Measurements from ENCODE around the gene PRR14L. TPM values are rescaled to one million over a fixed set of nuclear protein-coding genes. Genes with fewer than 3 reads are reported as not detected.
"Not testable (repeated sequence)": the region's sequence is repeated elsewhere in the genome, so short reads cannot be mapped to it uniquely, and the experiment has no call there.

The PRR14L gene
- total and polyA plus RNA-seq, 7 donors, result 2.7 to 16.4 (median 8.8) TPM

DNA sequence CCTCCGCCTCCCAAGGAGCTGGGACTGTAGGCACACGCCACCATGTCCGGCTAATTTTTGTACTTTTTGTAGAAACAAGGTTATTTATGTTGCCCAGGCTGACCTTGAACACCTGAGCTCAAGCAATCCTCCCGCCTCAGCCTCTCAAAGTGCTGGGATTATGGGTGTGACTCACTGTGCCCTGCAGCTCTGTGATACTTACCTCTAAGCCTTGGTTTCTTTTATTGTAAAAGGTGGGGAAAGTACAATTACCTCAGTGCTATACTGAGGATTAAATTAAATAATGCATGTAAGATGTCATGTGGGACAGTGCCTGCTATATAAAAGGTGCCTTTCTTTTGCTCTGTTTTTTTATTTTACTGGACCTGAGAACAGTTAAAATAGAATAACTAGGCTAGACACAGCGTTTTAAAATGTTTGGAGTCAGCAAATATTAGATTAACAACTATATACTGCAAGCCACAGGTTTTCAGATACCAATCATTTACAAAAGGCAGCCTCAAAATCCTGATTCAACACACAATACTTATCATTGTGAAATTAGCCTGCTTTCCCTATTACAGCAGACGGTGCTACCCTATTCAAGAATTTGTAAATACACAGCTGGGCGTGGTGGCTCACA, 30.0 kb downstream of the PRR14L start:
- no peaks in the 10 kb centered on the region for H3K27me3 ChIP-seq (ENCODE audit: insufficient read depth in 3 of 3, low read length in 2 of 3)
- 94 to 97% (median 95%) methylated on average over 7 of the region's 7 CpGs for WGBS, 3 donors
- H3K4me1 ChIP-seq, result no peaks in the 10 kb centered on the region
- no peak overlapping the region for H3K4me3 ChIP-seq
- H3K9me3 ChIP-seq, result no peaks in the 10 kb centered on the region
- peaks cover 27 to 88% of the 10 kb centered on the region in 2 donors for H3K36me3 ChIP-seq (ENCODE audit: insufficient read depth in 1 of 2, low read depth in 1 of 2)
- ATAC-seq (no peak), DNase-seq (no peak)
- no peak overlapping the region for H3K27ac ChIP-seq
- no peak for TF ChIP-seq CTCF (IDR thresholded peaks at IDR 0.05)
- intact Hi-C loops (cut with DNase I), result no loop called here

GRCh38 chr22:31715147-31715778, 34.7 kb downstream of the PRR14L start:
- Histone ChIP-seq H3K4me3 (no peak overlapping the region), H3K27ac (no peak overlapping the region), H3K4me1 (peaks cover 4% of the 10 kb centered on the region), H3K36me3 (ENCODE audit: insufficient read depth in 1 of 2, low read depth in 1 of 2) (peaks cover 20 to 96% of the 10 kb centered on the region in 2 donors), H3K27me3 (ENCODE audit: insufficient read depth in 3 of 3, low read length in 2 of 3) (no peaks in the 10 kb centered on the region), H3K9me3 (no peaks in the 10 kb centered on the region)
- DNase-seq (no peak), ATAC-seq (no peak)
- intact Hi-C loops (cut with DNase I), result no loop called here
- 76 to 83% (median 80%) methylated on average over 5 of the region's 5 CpGs for WGBS, 3 donors
- TF ChIP-seq CTCF (IDR thresholded peaks at IDR 0.05), result no peak

- intact Hi-C loops (cut with DNase I); ATAC-seq: not testable (repeated sequence)
- H3K36me3 ChIP-seq (ENCODE audit: insufficient read depth in 1 of 2, low read depth in 1 of 2), result peaks cover 11 to 70% of the 10 kb centered on the region in 2 donors
Measured at GRCh38 chr22:31711226-31711625, 38.7 kb downstream of the PRR14L start.

DNA sequence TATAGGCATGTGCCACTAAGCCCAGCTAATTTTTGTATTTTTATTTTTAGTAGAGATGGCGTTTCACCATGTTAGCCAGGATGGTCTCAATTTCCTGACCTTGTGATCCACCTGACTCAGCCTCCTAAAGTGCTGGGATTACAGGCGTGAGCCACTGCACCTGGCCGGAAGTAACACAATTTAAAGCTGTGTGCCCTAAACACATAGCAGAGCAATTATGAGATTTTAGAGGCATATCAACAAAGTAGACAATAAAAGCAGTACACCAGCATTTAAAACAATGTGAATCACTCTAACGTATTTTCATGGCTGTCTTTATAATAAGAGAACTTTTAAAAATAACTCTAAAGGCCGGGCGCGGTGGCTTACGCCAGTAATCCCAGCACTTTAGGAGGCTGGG, 42.4 kb downstream of the PRR14L start:
- Histone ChIP-seq H3K4me1 (peaks cover 8% of the 10 kb centered on the region), H3K27me3 (ENCODE audit: insufficient read depth in 3 of 3, low read length in 2 of 3) (no peaks in the 10 kb centered on the region), H3K27ac (peak overlapping the region; percentile 9), H3K9me3 (no peaks in the 10 kb centered on the region), H3K4me3 (no peak overlapping the region), H3K36me3 (ENCODE audit: insufficient read depth in 1 of 2, low read depth in 1 of 2) (peaks cover 4 to 67% of the 10 kb centered on the region in 2 donors)
- no peak for DNase-seq
- intact Hi-C loops (cut with DNase I), result no loop called here
- 61 to 78% (median 66%) methylated on average over 8 of the region's 8 CpGs for WGBS, 3 donors
- peak in 1 of 4 donors; percentile 32 for ATAC-seq
- no peak for TF ChIP-seq CTCF (IDR thresholded peaks at IDR 0.05)

More at GRCh38 chr22:31711226-31711625, 38.7 kb downstream of the PRR14L start:
- DNase-seq; H3K9me3 ChIP-seq; H3K27ac ChIP-seq; H3K4me1 ChIP-seq; H3K4me3 ChIP-seq; H3K27me3 ChIP-seq (ENCODE audit: insufficient read depth in 3 of 3, low read length in 2 of 3): not testable (repeated sequence)
- WGBS, 3 donors, result 90 to 99% (median 94%) methylated on average over 12 of the region's 12 CpGs

GRCh38 chr22:31695423-31695822, 54.5 kb downstream of the PRR14L start:
- intact Hi-C loops (cut with DNase I), result no loop called here
- ATAC-seq, result no peak

DNA sequence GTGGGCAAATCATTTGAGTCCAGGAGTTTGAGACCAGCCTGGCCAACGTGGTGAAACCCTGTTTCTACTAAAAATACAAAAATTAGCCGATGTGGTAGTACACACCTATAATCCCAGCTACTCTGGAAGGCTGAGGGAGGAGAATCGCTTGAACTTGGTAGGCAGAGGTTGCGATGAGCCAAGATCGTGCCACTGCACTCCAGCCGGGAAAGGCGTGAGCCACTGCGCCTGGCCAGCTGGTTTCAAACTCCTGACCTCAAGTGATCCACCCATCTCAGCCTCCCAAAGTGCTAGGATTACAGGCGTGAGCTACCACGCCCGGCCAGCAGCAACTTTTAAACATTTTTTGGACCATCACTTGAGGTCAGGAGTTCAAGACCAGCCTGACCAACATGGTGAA, 55.9 kb downstream of the PRR14L start:
- H3K27me3 ChIP-seq (ENCODE audit: insufficient read depth in 3 of 3, low read length in 2 of 3); H3K4me1 ChIP-seq; ATAC-seq; H3K27ac ChIP-seq; H3K4me3 ChIP-seq; H3K9me3 ChIP-seq; intact Hi-C loops (cut with DNase I); DNase-seq: not testable (repeated sequence)
- H3K36me3 ChIP-seq (ENCODE audit: insufficient read depth in 1 of 2, low read depth in 1 of 2), result peaks cover 3 to 86% of the 10 kb centered on the region in 2 donors
- 96 to 98% (median 98%) methylated on average over 11 of the region's 11 CpGs for WGBS, 3 donors

More at GRCh38 chr22:31695423-31695822, 54.5 kb downstream of the PRR14L start:
- Histone ChIP-seq H3K27me3 (ENCODE audit: insufficient read depth in 3 of 3, low read length in 2 of 3) (no peaks in the 10 kb centered on the region), H3K4me1 (no peaks in the 10 kb centered on the region), H3K36me3 (ENCODE audit: insufficient read depth in 1 of 2, low read depth in 1 of 2) (peaks cover 3 to 99% of the 10 kb centered on the region in 2 donors), H3K27ac (no peak overlapping the region), H3K4me3 (no peak overlapping the region), H3K9me3 (no peaks in the 10 kb centered on the region)
- 79 to 91% (median 90%) methylated on average over 4 of the region's 4 CpGs for WGBS, 3 donors
- DNase-seq, result no peak
- no peak for TF ChIP-seq CTCF (IDR thresholded peaks at IDR 0.05)

Measured in psoas muscle (tissue), 8 donors.